Endodermal cell (in vitro differentiated cells): Measurements from ENCODE around the gene CASK. TPM values are rescaled to one million over a fixed set of nuclear protein-coding genes. Genes with fewer than 3 reads are reported as not detected.
"Not testable (repeated sequence)": the region's sequence is repeated elsewhere in the genome, so short reads cannot be mapped to it uniquely, and the experiment has no call there.

Experiments
- DNase-seq: peaks from one replicate; pipeline ENCODE4 v3.0.0-alpha.2; 2017
- H3K27ac ChIP-seq: 2 replicates; pipeline ENCODE4 v1.5.1; 2013; ENCODE audit warnings: mild to moderate bottlenecking, low read depth, low read length, moderate library complexity
- H3K27me3 ChIP-seq: 2 replicates; pipeline ENCODE4 v1.6.1; 2013; ENCODE audit warnings: mild to moderate bottlenecking, low read length, moderate library complexity; ENCODE audit not compliant: insufficient read depth, control insufficient read depth, poor library complexity, severe bottlenecking
- H3K36me3 ChIP-seq: 2 replicates; pipeline ENCODE4 v1.7.0; 2013; ENCODE audit warnings: mild to moderate bottlenecking, low read length, moderate library complexity; ENCODE audit not compliant: control insufficient read depth, insufficient read depth
- H3K4me1 ChIP-seq: one replicate; pipeline ENCODE4 v1.7.0; 2013; ENCODE audit warnings: low read length; ENCODE audit not compliant: control insufficient read depth, insufficient read depth
- H3K4me3 ChIP-seq: 2 replicates; pipeline ENCODE4 v1.5.1; 2013; ENCODE audit warnings: mild to moderate bottlenecking, low read length, moderate library complexity
- H3K9ac ChIP-seq: 2 replicates; pipeline ENCODE4 v1.6.1; 2013; ENCODE audit warnings: mild to moderate bottlenecking, low read length, moderate library complexity; ENCODE audit not compliant: poor library complexity, severe bottlenecking; ENCODE audit errors: extremely low read depth
- H3K9me3 ChIP-seq: 2 replicates; pipeline ENCODE4 v1.6.1; 2013; ENCODE audit warnings: mild to moderate bottlenecking, low read length, moderate library complexity; ENCODE audit not compliant: control insufficient read depth
- H3K27ac Mint-ChIP-seq: 2 replicates; pipeline ENCODE4 v1.8.0; 2020; ENCODE audit warnings: mixed read lengths
- H3K27me3 Mint-ChIP-seq: 2 replicates; pipeline ENCODE4 v1.8.0; 2021; ENCODE audit warnings: mild to moderate bottlenecking, mixed read lengths; ENCODE audit not compliant: insufficient read depth
- H3K36me3 Mint-ChIP-seq: 2 replicates; pipeline ENCODE4 v1.8.0; 2020; ENCODE audit warnings: low read depth, mixed read lengths
- H3K4me1 Mint-ChIP-seq: 2 replicates; pipeline ENCODE4 v1.8.0; 2020; ENCODE audit warnings: mixed read lengths
- H3K4me3 Mint-ChIP-seq: 2 replicates; pipeline ENCODE4 v1.8.0; 2020; ENCODE audit warnings: mild to moderate bottlenecking, moderate library complexity, mixed read lengths
- H3K9me3 Mint-ChIP-seq: 2 replicates; pipeline ENCODE4 v1.8.0; 2020; ENCODE audit warnings: mild to moderate bottlenecking, mixed read lengths
- CTCF ChIP-seq: fragments of 200-600 bp; sonication (generic); conservative IDR thresholded peaks from 2 replicates; pipeline ENCODE4 v1.5.0; 2021; ENCODE audit warnings: antibody characterized with exemption, mild to moderate bottlenecking
- WGBS, 2 experiments: methylation state at CpG; one replicate each; pipeline versions ENCODE4 v1.1.5 to v1.1.7; 2013; ENCODE audit warnings: missing lambda C conversion rate in 2 of 2, mixed read lengths in 1 of 2; ENCODE audit not compliant: insufficient coverage in 1 of 2, insufficient read length in 1 of 2; 5-methylcytosine and 5-hydroxymethylcytosine counted together
- total RNA-seq, 2 donors: library from RNA; stranded (reverse); fragmentation: NEBNext Ultra II Directional in 1 of 2; extraction: Animal tissue kit (Norgen Biotek cat#: 25700) in 1 of 2; gene quantifications; 2 replicates in 1 of 2; 3 replicates in 1 of 2; pipeline ENCODE4 v1.2.1, GENCODE V29; 2021

The CASK gene
- total RNA-seq, 2 donors from 2014 or later: 79.1 to 87.1 TPM

- WGBS, 2 experiments: 90 to 95% methylated on average over 2 to 9 of the region's 9 CpGs
- Mint-ChIP-seq H3K4me1 (peaks cover 18% of the 10 kb centered on the region), H3K4me3 (no peak overlapping the region), H3K27me3 (no peaks in the 10 kb centered on the region), H3K36me3 (peaks cover 4% of the 10 kb centered on the region), H3K27ac (no peak overlapping the region), H3K9me3 (peaks cover 49% of the 10 kb centered on the region)
- H3K27ac ChIP-seq: no peak overlapping the region
- no peaks in the 10 kb centered on the region for H3K27me3 ChIP-seq
- no peaks in the 10 kb centered on the region for H3K36me3 ChIP-seq
- DNase-seq: no peak
- no peaks in the 10 kb centered on the region for H3K9me3 ChIP-seq
- H3K4me3 ChIP-seq: no peak overlapping the region
- H3K9ac ChIP-seq: no peak overlapping the region
- no peaks in the 10 kb centered on the region for H3K4me1 ChIP-seq
- no peak for TF ChIP-seq CTCF
Measured at GRCh38 chrX:41514179-41514578, 409.2 kb downstream of the CASK start.

- H3K4me1 ChIP-seq, H3K4me3 Mint-ChIP-seq, H3K36me3 Mint-ChIP-seq, H3K36me3 ChIP-seq, H3K27ac ChIP-seq, H3K9me3 ChIP-seq, H3K27ac Mint-ChIP-seq, H3K9ac ChIP-seq, H3K4me3 ChIP-seq, DNase-seq, H3K27me3 Mint-ChIP-seq, H3K27me3 ChIP-seq: not testable (repeated sequence)
- peaks cover 39% of the 10 kb centered on the region for H3K9me3 Mint-ChIP-seq
- H3K4me1 Mint-ChIP-seq: peaks cover 13% of the 10 kb centered on the region
- WGBS, 2 experiments: 94 to 97% methylated on average over 2 to 7 of the region's 7 CpGs
Measured at GRCh38 chrX:41512853-41513252, 410.5 kb downstream of the CASK start.

- H3K4me3 Mint-ChIP-seq: no peak overlapping the region
- H3K9me3 ChIP-seq: no peaks in the 10 kb centered on the region
- H3K36me3 Mint-ChIP-seq: no peaks in the 10 kb centered on the region
- no peak overlapping the region for H3K9ac ChIP-seq
- no peak overlapping the region for H3K27ac ChIP-seq
- DNase-seq: no peak
- no peak for TF ChIP-seq CTCF
- H3K9me3 Mint-ChIP-seq: peaks cover 36% of the 10 kb centered on the region
- H3K4me1 ChIP-seq: no peaks in the 10 kb centered on the region
- no peaks in the 10 kb centered on the region for H3K36me3 ChIP-seq
- H3K27me3 ChIP-seq: no peaks in the 10 kb centered on the region
- H3K27ac Mint-ChIP-seq: no peak overlapping the region
- no peak overlapping the region for H3K4me3 ChIP-seq
- peaks cover 8% of the 10 kb centered on the region for H3K4me1 Mint-ChIP-seq
- no peaks in the 10 kb centered on the region for H3K27me3 Mint-ChIP-seq
- WGBS, 2 experiments: 88% methylated on average over 4 of the region's 4 CpGs; no CpG with 5 or more reads in 1 of the 2 experiments
Measured at GRCh38 chrX:41512394-41512793, 411.0 kb downstream of the CASK start.

- H3K4me1 Mint-ChIP-seq: no peaks in the 10 kb centered on the region
- no peaks in the 10 kb centered on the region for H3K36me3 ChIP-seq
- H3K9ac ChIP-seq: no peak overlapping the region
- 95 to 100% methylated on average over 1 to 4 of the region's 4 CpGs for WGBS, 2 experiments
- peaks cover 24% of the 10 kb centered on the region for H3K9me3 Mint-ChIP-seq
- H3K27me3 Mint-ChIP-seq: no peaks in the 10 kb centered on the region
- H3K9me3 ChIP-seq: no peaks in the 10 kb centered on the region
- no peak overlapping the region for H3K4me3 ChIP-seq
- H3K4me1 ChIP-seq: no peaks in the 10 kb centered on the region
- no peaks in the 10 kb centered on the region for H3K27me3 ChIP-seq
- no peaks in the 10 kb centered on the region for H3K36me3 Mint-ChIP-seq
- no peak overlapping the region for H3K27ac Mint-ChIP-seq
- no peak overlapping the region for H3K27ac ChIP-seq
- DNase-seq: no peak
- H3K4me3 Mint-ChIP-seq: no peak overlapping the region
- no peak for TF ChIP-seq CTCF
Measured at GRCh38 chrX:41507919-41508318, 415.4 kb downstream of the CASK start.
